ENCODE data around the gene BBS1.

DNA sequence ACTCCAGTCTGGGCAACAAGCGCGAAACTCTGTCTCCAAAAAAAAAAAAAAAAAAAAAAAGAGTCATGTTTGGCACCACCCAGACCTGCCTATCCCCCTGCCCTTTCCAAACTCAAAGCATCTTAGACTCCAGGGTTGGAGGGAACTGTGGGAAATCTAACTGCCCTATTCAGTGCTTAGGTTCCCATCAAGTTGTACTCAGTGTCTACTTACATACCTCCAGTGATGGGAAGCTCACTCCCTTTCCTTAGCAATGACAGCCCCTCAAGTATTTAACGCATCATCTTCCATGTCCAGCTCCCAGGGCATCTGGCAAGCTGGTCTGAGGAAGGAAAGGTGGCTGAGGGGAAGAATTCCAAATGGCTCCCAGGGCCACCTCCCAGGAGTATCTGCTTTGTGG, 39.3 kb downstream of the BBS1 start:
- TF ChIP-seq, protein P1, sequence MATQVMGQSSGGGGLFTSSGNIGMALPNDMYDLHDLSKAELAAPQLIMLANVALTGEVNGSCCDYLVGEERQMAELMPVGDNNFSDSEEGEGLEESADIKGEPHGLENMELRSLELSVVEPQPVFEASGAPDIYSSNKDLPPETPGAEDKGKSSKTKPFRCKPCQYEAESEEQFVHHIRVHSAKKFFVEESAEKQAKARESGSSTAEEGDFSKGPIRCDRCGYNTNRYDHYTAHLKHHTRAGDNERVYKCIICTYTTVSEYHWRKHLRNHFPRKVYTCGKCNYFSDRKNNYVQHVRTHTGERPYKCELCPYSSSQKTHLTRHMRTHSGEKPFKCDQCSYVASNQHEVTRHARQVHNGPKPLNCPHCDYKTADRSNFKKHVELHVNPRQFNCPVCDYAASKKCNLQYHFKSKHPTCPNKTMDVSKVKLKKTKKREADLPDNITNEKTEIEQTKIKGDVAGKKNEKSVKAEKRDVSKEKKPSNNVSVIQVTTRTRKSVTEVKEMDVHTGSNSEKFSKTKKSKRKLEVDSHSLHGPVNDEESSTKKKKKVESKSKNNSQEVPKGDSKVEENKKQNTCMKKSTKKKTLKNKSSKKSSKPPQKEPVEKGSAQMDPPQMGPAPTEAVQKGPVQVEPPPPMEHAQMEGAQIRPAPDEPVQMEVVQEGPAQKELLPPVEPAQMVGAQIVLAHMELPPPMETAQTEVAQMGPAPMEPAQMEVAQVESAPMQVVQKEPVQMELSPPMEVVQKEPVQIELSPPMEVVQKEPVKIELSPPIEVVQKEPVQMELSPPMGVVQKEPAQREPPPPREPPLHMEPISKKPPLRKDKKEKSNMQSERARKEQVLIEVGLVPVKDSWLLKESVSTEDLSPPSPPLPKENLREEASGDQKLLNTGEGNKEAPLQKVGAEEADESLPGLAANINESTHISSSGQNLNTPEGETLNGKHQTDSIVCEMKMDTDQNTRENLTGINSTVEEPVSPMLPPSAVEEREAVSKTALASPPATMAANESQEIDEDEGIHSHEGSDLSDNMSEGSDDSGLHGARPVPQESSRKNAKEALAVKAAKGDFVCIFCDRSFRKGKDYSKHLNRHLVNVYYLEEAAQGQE (IDR thresholded peaks at IDR 0.05; ENCODE audit: low read depth), result no peak
- TF ChIP-seq TAF1 (IDR thresholded peaks at IDR 0.05; ENCODE audit: low read depth) (no peak), EP300 (IDR thresholded peaks at IDR 0.05; ENCODE audit: borderline replicate concordance) (no peak), ZBTB7A (IDR thresholded peaks at IDR 0.05; ENCODE audit: low read depth) (no peak), CEBPB (IDR thresholded peaks at IDR 0.05) (no peak), TCF12 (IDR thresholded peaks at IDR 0.05; ENCODE audit: low read depth) (no peak), CREB1 (IDR thresholded peaks at IDR 0.05; ENCODE audit: low read depth) (no peak), YY1 (IDR thresholded peaks at IDR 0.05; ENCODE audit: low read depth) (no peak)
- TF ChIP-seq, protein P2, sequence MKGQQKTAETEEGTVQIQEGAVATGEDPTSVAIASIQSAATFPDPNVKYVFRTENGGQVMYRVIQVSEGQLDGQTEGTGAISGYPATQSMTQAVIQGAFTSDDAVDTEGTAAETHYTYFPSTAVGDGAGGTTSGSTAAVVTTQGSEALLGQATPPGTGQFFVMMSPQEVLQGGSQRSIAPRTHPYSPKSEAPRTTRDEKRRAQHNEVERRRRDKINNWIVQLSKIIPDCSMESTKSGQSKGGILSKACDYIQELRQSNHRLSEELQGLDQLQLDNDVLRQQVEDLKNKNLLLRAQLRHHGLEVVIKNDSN (IDR thresholded peaks at IDR 0.05), result no peak
- TF ChIP-seq, protein P3, sequence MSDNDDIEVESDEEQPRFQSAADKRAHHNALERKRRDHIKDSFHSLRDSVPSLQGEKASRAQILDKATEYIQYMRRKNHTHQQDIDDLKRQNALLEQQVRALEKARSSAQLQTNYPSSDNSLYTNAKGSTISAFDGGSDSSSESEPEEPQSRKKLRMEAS (IDR thresholded peaks at IDR 0.05), result no peak

Measured in Ishikawa (cell line).